RWPE1 (cell line): Measurements from ENCODE around the gene IFITM10.
A peak's percentile ranks its signal among the peaks of the same experiment; 100 is the strongest.

Experiments used
- CTCF ChIA-PET: fragments of 350-600 bp; sonication (Branson Sonifier 250); formaldehyde crosslinking; extraction: SDS; loops from one replicate; lab custom pipeline; 2021; lab: Yijun Ruan, JAX
- POLR2A ChIA-PET: fragments of 400-600 bp; formaldehyde crosslinking; extraction: SDS; loops from one replicate; lab custom pipeline; 2020; ENCODE audit warnings: antibody characterized with exemption; ENCODE audit not compliant: low non-redundant PET; lab: Yijun Ruan, JAX
- DNase-seq: peaks from one replicate; pipeline ENCODE4 v3.0.0; 2012; ENCODE audit warnings: low spot score
- H3K27ac ChIP-seq: fragments of 450-650 bp; 2 replicates; pipeline ENCODE4 v1.5.1; 2017
- CTCF ChIP-seq: fragments of 450-650 bp; conservative IDR thresholded peaks from 2 replicates; pipeline ENCODE4 v1.5.1; 2017; ENCODE audit warnings: low read depth, mild to moderate bottlenecking

The IFITM10 gene

GRCh38 chr11:1745701-1746320, 4.6 kb downstream of the IFITM10 start:
- POLR2A ChIA-PET: no interaction called here
- CTCF ChIA-PET: interaction anchor here (0.7 kb wide), 1 partner anchor 87 kb away, joined by 3 read pairs; no protein-coding TSS in a partner anchor

GRCh38 chr11:1744891-1745700, 5.3 kb downstream of the IFITM10 start:
- ChIA-PET CTCF (interaction anchor here (0.6 to 2.1 kb wide), 4 partner anchors 52 to 137 kb away, joined by 3 to 8 read pairs (median 6); no protein-coding TSS in a partner anchor), POLR2A (interaction anchor here (0.7 kb wide), 1 partner anchor 103 kb away, joined by 3 read pairs; no protein-coding TSS in a partner anchor)
- H3K27ac ChIP-seq: peak overlapping the region; percentile 88
- no peak for TF ChIP-seq CTCF
- DNase-seq: no peak

More at GRCh38 chr11:1745701-1746320, 4.6 kb downstream of the IFITM10 start:
- H3K27ac ChIP-seq: peak overlapping the region; percentile 88
- TF ChIP-seq CTCF: no peak
- no peak for DNase-seq

- POLR2A ChIA-PET: interaction anchor here (0.6 to 0.7 kb wide), 2 partner anchors 92 to 104 kb away, joined by 3 read pairs; no protein-coding TSS in a partner anchor
- DNase-seq: no peak
- H3K27ac ChIP-seq: peak overlapping the region; percentile 88
- no peak for TF ChIP-seq CTCF
- CTCF ChIA-PET: interaction anchor here (0.5 to 2.1 kb wide), 6 partner anchors 12 to 138 kb away, joined by 3 to 8 read pairs (median 4); no protein-coding TSS in a partner anchor
Observed at GRCh38 chr11:1744137-1744886, 6.1 kb downstream of the IFITM10 start.

GRCh38 chr11:1743585-1744136, 6.7 kb downstream of the IFITM10 start:
- no peak for TF ChIP-seq CTCF
- ChIA-PET POLR2A (interaction anchor here (0.6 kb wide), 1 partner anchor 91 kb away, joined by 3 read pairs; no protein-coding TSS in a partner anchor), CTCF (interaction anchor here (0.5 to 2.1 kb wide), 6 partner anchors 11 to 139 kb away, joined by 3 to 8 read pairs (median 4); no protein-coding TSS in a partner anchor)
- DNase-seq: no peak
- H3K27ac ChIP-seq: peak overlapping the region; percentile 88

- CTCF ChIA-PET: interaction anchor here (2.1 kb wide), 1 partner anchor 50 kb away, joined by 6 read pairs; no protein-coding TSS in a partner anchor
- TF ChIP-seq CTCF: no peak
Observed at GRCh38 chr11:1742869-1743584, 7.4 kb downstream of the IFITM10 start.

More at GRCh38 chr11:1742869-1743584, 7.4 kb downstream of the IFITM10 start:
- H3K27ac ChIP-seq: peak overlapping the region; percentile 88
- POLR2A ChIA-PET: no interaction called here
- no peak for DNase-seq
